HepG2 (cell line): ENCODE data around the gene CXXC5. TPM values are rescaled to one million over a fixed set of nuclear protein-coding genes. Genes with fewer than 3 reads are reported as not detected.

Experiments
- CHD2 ChIP-seq: IDR thresholded peaks from 2 replicates; pipeline ENCODE4 v1.6.1; 2011; ENCODE audit warnings: low read depth, low read length, improper control_type of control experiment
- FLYWCH1 ChIP-seq: sonication (generic); formaldehyde crosslinking; IDR thresholded peaks from 2 replicates; pipeline ENCODE4 v1.8.1; 2023; ENCODE audit warnings: mild to moderate bottlenecking, missing genetic modification reagents
- HNRNPH1 ChIP-seq: fragments of 200-400 bp; formaldehyde crosslinking; optimal IDR thresholded peaks from 2 replicates; pipeline ENCODE3; 2017; ENCODE audit warnings: mild to moderate bottlenecking, low read depth, low read length
- HNRNPL ChIP-seq: fragments of 200-400 bp; formaldehyde crosslinking; IDR thresholded peaks from 2 replicates; pipeline ENCODE4 v1.6.1; 2017; ENCODE audit warnings: mild to moderate bottlenecking, low read depth, low read length
- MXI1 ChIP-seq: IDR thresholded peaks from 3 replicates; pipeline ENCODE4 v1.6.1; 2012; ENCODE audit warnings: low read depth, low read length, inconsistent platforms, borderline replicate concordance
- NBN ChIP-seq: fragments of 450-650 bp; conservative IDR thresholded peaks from 2 replicates; pipeline ENCODE4 v1.6.1; 2017
- NPAS2 ChIP-seq: sonication (generic); formaldehyde crosslinking; IDR thresholded peaks from 2 replicates; pipeline ENCODE4 v1.8.0; 2022; ENCODE audit warnings: mild to moderate bottlenecking, missing genetic modification reagents, borderline replicate concordance
- PPARG ChIP-seq: conservative IDR thresholded peaks from 2 replicates; pipeline ENCODE4 v1.6.1; 2016; ENCODE audit warnings: missing biosample characterization, missing genetic modification reagents
- ZNF235 ChIP-seq: sonication (generic); formaldehyde crosslinking; IDR thresholded peaks from 2 replicates; pipeline ENCODE4 v1.8.1; 2023; ENCODE audit warnings: mild to moderate bottlenecking, missing genetic modification reagents, borderline replicate concordance
- ZNF253 ChIP-seq: sonication (generic); formaldehyde crosslinking; IDR thresholded peaks from 2 replicates; pipeline ENCODE4 v1.8.0; 2022; ENCODE audit warnings: mild to moderate bottlenecking, missing genetic modification reagents, borderline replicate concordance
- ZNF441 ChIP-seq: sonication (generic); formaldehyde crosslinking; IDR thresholded peaks from 2 replicates; pipeline ENCODE4 v1.7.0; 2021; ENCODE audit warnings: missing genetic modification reagents, borderline replicate concordance
- ZNF570 ChIP-seq: sonication (generic); formaldehyde crosslinking; IDR thresholded peaks from 2 replicates; pipeline ENCODE4 v1.4.0; 2020; ENCODE audit warnings: mild to moderate bottlenecking, missing genetic modification reagents, borderline replicate concordance
- ZNF629 ChIP-seq: sonication (generic); formaldehyde crosslinking; conservative IDR thresholded peaks from 2 replicates; pipeline ENCODE4 v1.5.0; 2020; ENCODE audit warnings: missing genetic modification reagents
- ZNF678 ChIP-seq: sonication (generic); formaldehyde crosslinking; IDR thresholded peaks from 2 replicates; pipeline ENCODE4 v1.4.0; 2020; ENCODE audit warnings: mild to moderate bottlenecking, missing genetic modification reagents
- ZNF746 ChIP-seq: sonication (generic); formaldehyde crosslinking; IDR thresholded peaks from 2 replicates; pipeline ENCODE4 v1.8.0; 2022; ENCODE audit warnings: mild to moderate bottlenecking, missing genetic modification reagents
- ZSCAN20 ChIP-seq: sonication (generic); formaldehyde crosslinking; IDR thresholded peaks from 2 replicates; pipeline ENCODE4 v1.4.0; 2020; ENCODE audit warnings: missing genetic modification reagents, mild to moderate bottlenecking, borderline replicate concordance
- ZZZ3 ChIP-seq: sonication (generic); formaldehyde crosslinking; IDR thresholded peaks from 2 replicates; pipeline ENCODE4 v1.4.0; 2020; ENCODE audit warnings: missing genetic modification reagents, mild to moderate bottlenecking, borderline replicate concordance
- polyA plus RNA-seq, 8 experiments: library from polyadenylated mRNA; depleted of rRNA in 3 of 8; stranded (reverse) in 7 of 8; unstranded in 1 of 8; fragments of >200 nt; fragmentation: Illumina TruSeq in 4 of 8; extraction: Trizol in 4 of 8; gene quantifications; 2 replicates each; pipeline versions ENCODE4 v1.2.1 to v1.2.3, GENCODE V29; 2011 to 2016; ENCODE audit warnings: low read depth in 4 of 8, missing spikeins in 1 of 8, mixed read lengths in 1 of 8; ENCODE audit not compliant: insufficient read depth in 1 of 8
- total RNA-seq, 5 experiments: library from RNA; depleted of rRNA; stranded (reverse); fragments of >200 nt; fragmentation: Illumina TruSeq; extraction: Trizol; gene quantifications; 2 replicates each; pipeline ENCODE4 v1.2.3, GENCODE V29; 2016; ENCODE audit warnings: low read depth in 1 of 5
- TF ChIP-seq, protein P1 (sequence below): sonication (generic); formaldehyde crosslinking; IDR thresholded peaks from 2 replicates; pipeline ENCODE4 v1.4.0; 2020; ENCODE audit warnings: mild to moderate bottlenecking, missing genetic modification reagents, borderline replicate concordance
- TF ChIP-seq, protein P2 (sequence below): sonication (generic); formaldehyde crosslinking; IDR thresholded peaks from 2 replicates; pipeline ENCODE4 v1.4.0; 2020; ENCODE audit warnings: missing genetic modification reagents, borderline replicate concordance
- TF ChIP-seq, protein P3 (sequence below): sonication (generic); formaldehyde crosslinking; IDR thresholded peaks from 2 replicates; pipeline ENCODE4 v1.4.0; 2020; ENCODE audit warnings: mild to moderate bottlenecking, low read depth, missing genetic modification reagents
- TF ChIP-seq, protein P4 (sequence below): sonication (generic); formaldehyde crosslinking; IDR thresholded peaks from 2 replicates; pipeline ENCODE4 v1.4.0; 2020; ENCODE audit warnings: mild to moderate bottlenecking, missing genetic modification reagents
- TF ChIP-seq, protein P5 (sequence below): sonication (generic); formaldehyde crosslinking; IDR thresholded peaks from 2 replicates; pipeline ENCODE4; 2020; ENCODE audit warnings: missing genetic modification reagents, mild to moderate bottlenecking, borderline replicate concordance

The CXXC5 gene
- total and polyA plus RNA-seq, 2 of the 13 experiments (the other 11 are each of a cell fraction or from before 2014, with no cell fraction given): 32.3 to 33.0 TPM

DNA sequence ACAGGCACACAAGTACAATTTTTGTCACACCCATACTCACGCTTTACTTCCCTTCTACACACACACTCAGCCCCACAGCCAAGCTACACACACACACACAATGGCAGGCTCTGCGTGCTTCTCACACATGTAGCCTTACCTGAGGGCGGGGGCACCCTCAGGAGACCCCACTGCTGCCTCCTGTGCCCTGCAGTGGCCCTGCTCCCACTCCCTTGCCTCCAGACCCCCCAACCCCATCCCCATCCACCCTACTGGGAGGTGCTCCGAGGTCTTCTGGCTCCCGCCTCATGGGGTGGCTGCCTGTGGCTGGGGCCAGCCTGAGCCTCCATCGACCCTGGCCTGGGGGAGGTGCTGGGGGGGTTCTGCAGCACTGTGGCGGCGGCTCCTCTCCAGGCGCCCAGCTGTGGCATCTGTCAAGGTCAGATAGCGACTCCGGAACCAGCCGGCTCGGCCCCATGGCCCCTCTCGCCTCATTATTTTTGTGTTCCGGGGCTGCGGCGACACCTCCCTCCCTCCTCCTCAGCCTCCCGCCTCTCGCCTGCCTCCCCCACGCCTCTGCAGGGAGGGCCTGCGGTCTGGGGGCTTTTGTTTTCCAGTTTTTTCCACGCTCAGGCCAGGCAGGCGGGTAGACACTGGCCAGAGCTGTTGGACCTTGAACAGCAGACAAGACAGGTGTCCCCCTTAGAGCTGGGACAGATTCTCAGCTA lies 21.7 kb downstream of the CXXC5 start (continued):
- TF ChIP-seq, protein P1, sequence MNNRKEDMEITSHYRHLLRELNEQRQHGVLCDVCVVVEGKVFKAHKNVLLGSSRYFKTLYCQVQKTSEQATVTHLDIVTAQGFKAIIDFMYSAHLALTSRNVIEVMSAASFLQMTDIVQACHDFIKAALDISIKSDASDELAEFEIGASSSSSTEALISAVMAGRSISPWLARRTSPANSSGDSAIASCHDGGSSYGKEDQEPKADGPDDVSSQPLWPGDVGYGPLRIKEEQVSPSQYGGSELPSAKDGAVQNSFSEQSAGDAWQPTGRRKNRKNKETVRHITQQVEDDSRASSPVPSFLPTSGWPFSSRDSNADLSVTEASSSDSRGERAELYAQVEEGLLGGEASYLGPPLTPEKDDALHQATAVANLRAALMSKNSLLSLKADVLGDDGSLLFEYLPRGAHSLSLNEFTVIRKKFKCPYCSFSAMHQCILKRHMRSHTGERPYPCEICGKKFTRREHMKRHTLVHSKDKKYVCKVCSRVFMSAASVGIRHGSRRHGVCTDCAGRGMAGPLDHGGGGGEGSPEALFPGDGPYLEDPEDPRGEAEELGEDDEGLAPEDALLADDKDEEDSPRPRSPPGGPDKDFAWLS (CRISPR knock-in tag): no peak; the same call in 1 of the 2 replicates
- TF ChIP-seq CHD2: no peak
- TF ChIP-seq ZNF570 (CRISPR knock-in tag): no peak
- no peak for TF ChIP-seq ZNF678 (CRISPR knock-in tag)
- TF ChIP-seq, protein P2, sequence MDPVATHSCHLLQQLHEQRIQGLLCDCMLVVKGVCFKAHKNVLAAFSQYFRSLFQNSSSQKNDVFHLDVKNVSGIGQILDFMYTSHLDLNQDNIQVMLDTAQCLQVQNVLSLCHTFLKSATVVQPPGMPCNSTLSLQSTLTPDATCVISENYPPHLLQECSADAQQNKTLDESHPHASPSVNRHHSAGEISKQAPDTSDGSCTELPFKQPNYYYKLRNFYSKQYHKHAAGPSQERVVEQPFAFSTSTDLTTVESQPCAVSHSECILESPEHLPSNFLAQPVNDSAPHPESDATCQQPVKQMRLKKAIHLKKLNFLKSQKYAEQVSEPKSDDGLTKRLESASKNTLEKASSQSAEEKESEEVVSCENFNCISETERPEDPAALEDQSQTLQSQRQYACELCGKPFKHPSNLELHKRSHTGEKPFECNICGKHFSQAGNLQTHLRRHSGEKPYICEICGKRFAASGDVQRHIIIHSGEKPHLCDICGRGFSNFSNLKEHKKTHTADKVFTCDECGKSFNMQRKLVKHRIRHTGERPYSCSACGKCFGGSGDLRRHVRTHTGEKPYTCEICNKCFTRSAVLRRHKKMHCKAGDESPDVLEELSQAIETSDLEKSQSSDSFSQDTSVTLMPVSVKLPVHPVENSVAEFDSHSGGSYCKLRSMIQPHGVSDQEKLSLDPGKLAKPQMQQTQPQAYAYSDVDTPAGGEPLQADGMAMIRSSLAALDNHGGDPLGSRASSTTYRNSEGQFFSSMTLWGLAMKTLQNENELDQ (CRISPR knock-in tag): no peak
- TF ChIP-seq NPAS2 (CRISPR knock-in tag): no peak
- TF ChIP-seq, protein P3, sequence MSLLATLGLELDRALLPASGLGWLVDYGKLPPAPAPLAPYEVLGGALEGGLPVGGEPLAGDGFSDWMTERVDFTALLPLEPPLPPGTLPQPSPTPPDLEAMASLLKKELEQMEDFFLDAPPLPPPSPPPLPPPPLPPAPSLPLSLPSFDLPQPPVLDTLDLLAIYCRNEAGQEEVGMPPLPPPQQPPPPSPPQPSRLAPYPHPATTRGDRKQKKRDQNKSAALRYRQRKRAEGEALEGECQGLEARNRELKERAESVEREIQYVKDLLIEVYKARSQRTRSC: no peak
- no peak for TF ChIP-seq ZNF235
- TF ChIP-seq, protein P4, sequence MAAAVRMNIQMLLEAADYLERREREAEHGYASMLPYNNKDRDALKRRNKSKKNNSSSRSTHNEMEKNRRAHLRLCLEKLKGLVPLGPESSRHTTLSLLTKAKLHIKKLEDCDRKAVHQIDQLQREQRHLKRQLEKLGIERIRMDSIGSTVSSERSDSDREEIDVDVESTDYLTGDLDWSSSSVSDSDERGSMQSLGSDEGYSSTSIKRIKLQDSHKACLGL (CRISPR knock-in tag): 0 out of 2 replicates have a peak, but pooled peaks have one; percentile 34
- TF ChIP-seq ZNF746 (CRISPR knock-in tag): peak; percentile 95
- TF ChIP-seq MXI1: no peak
- no peak for TF ChIP-seq ZSCAN20 (CRISPR knock-in tag)
- TF ChIP-seq PPARG: peak; percentile 42; the same call in 1 of the 2 replicates
- TF ChIP-seq, protein P5, sequence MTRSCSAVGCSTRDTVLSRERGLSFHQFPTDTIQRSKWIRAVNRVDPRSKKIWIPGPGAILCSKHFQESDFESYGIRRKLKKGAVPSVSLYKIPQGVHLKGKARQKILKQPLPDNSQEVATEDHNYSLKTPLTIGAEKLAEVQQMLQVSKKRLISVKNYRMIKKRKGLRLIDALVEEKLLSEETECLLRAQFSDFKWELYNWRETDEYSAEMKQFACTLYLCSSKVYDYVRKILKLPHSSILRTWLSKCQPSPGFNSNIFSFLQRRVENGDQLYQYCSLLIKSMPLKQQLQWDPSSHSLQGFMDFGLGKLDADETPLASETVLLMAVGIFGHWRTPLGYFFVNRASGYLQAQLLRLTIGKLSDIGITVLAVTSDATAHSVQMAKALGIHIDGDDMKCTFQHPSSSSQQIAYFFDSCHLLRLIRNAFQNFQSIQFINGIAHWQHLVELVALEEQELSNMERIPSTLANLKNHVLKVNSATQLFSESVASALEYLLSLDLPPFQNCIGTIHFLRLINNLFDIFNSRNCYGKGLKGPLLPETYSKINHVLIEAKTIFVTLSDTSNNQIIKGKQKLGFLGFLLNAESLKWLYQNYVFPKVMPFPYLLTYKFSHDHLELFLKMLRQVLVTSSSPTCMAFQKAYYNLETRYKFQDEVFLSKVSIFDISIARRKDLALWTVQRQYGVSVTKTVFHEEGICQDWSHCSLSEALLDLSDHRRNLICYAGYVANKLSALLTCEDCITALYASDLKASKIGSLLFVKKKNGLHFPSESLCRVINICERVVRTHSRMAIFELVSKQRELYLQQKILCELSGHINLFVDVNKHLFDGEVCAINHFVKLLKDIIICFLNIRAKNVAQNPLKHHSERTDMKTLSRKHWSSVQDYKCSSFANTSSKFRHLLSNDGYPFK (CRISPR knock-in tag): no peak
- TF ChIP-seq FLYWCH1 (CRISPR knock-in tag): no peak
- TF ChIP-seq NBN: no peak
- TF ChIP-seq HNRNPL: no peak
- TF ChIP-seq ZNF253 (CRISPR knock-in tag): no peak
- no peak for TF ChIP-seq HNRNPH1
- no peak for TF ChIP-seq ZNF629 (CRISPR knock-in tag)
- no peak for TF ChIP-seq ZNF441
- TF ChIP-seq ZZZ3: no peak
